IPS DF 6.9 (cell line): ENCODE data around the gene ENO4.

Source experiments
- DNase-seq: peaks from one replicate; pipeline ENCODE4 v3.0.0-alpha.2; 2013; ENCODE audit warnings: low read depth, low spot score
- H3K27ac ChIP-seq: one replicate; pipeline ENCODE4 v1.5.1; 2013; ENCODE audit warnings: low read length, control low read depth
- H3K27me3 ChIP-seq: 2 replicates; pipeline ENCODE4 v1.6.1; 2013; ENCODE audit warnings: mild to moderate bottlenecking, low read length; ENCODE audit not compliant: control insufficient read depth, insufficient read depth
- H3K36me3 ChIP-seq: 2 replicates; pipeline ENCODE4 v1.6.1; 2013; ENCODE audit warnings: low read length; ENCODE audit not compliant: control insufficient read depth, insufficient read depth
- H3K4me1 ChIP-seq: 2 replicates; pipeline ENCODE4 v1.6.1; 2013; ENCODE audit warnings: low read length; ENCODE audit not compliant: control insufficient read depth, insufficient read depth
- H3K4me3 ChIP-seq: 2 replicates; pipeline ENCODE4 v1.5.1; 2013; ENCODE audit warnings: mild to moderate bottlenecking, low read length
- H3K9me3 ChIP-seq: 2 replicates; pipeline ENCODE4 v1.6.1; 2013; ENCODE audit warnings: low read length, inconsistent platforms; ENCODE audit not compliant: control insufficient read depth, insufficient read depth
- WGBS: extraction: QIAGEN DNeasy Blood & Tissue Kit; methylation state at CpG from one replicate; pipeline ENCODE4 v1.1.7; 2013; ENCODE audit warnings: mixed read lengths, missing lambda C conversion rate; ENCODE audit not compliant: insufficient read length, insufficient coverage; 5-methylcytosine and 5-hydroxymethylcytosine counted together

ENO4 gene

DNA sequence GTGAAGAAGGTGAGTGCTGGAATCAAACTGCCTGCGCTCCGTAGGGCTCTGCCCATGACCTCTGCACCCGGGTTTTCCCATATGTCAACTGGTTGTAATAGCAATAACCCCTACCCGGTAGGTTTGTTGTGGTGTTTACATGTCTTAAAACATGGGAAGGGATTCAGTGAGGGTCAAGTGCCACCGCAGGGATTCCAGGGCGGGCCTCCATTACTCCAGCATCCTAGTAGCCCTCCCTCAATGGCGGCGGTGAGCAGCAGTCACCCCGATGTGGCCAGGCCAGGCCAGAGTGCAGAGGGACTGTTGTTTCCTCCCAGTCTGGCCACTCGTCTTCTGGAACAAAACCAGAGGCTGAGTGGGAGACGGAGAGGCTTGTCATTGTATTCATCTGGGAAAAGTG, 37.6 kb upstream of the ENO4 start:
- H3K27ac ChIP-seq, result no peak overlapping the region
- WGBS, result no CpG with 5 or more reads among the region's 11 CpGs
- no peaks in the 10 kb centered on the region for H3K4me1 ChIP-seq
- no peak overlapping the region for H3K4me3 ChIP-seq
- no peaks in the 10 kb centered on the region for H3K36me3 ChIP-seq
- no peak for DNase-seq
- H3K27me3 ChIP-seq, result no peaks in the 10 kb centered on the region
- H3K9me3 ChIP-seq, result no peaks in the 10 kb centered on the region

DNA sequence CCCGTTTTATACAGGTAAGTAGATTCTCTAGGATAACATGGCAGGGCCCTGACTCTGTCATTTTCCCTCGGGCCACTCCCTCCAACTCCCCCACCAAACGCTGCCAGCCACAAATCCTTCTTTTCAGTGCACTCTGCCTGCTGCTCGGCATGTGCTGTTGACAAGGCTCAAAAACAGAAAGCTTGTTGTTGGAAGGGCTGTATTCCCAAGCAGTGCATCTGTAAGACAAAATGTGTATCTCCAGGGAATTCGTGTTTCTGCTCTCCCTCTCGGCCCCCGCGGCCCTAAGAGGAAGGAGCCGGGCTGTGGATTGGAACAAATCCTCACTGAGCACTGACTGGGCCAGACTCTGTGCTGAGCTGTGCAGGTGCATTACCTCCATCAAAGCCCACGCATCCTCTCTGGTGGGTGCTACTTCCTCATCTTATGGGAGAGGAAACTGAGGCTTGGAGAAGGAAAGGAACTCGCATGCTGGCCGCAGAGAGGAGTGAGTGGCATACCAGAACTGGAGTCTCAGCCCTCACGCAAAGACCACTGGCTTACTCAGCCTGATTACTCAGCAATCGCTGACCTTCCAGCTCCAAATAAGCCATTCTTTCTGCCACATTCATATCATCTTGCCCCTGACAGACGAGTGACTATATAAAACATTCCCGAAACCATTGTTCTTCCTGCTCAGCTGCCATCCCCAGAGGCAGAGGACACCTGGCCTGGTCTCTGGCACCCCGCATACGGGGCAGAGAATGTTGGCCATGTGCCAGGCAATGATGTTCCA, 33.5 kb upstream of the ENO4 start:
- Histone ChIP-seq H3K4me3 (no peak overlapping the region), H3K36me3 (no peaks in the 10 kb centered on the region), H3K27ac (no peak overlapping the region), H3K4me1 (no peaks in the 10 kb centered on the region), H3K9me3 (no peaks in the 10 kb centered on the region), H3K27me3 (no peaks in the 10 kb centered on the region)
- DNase-seq, result no peak
- no CpG with 5 or more reads among the region's 18 CpGs for WGBS

DNA sequence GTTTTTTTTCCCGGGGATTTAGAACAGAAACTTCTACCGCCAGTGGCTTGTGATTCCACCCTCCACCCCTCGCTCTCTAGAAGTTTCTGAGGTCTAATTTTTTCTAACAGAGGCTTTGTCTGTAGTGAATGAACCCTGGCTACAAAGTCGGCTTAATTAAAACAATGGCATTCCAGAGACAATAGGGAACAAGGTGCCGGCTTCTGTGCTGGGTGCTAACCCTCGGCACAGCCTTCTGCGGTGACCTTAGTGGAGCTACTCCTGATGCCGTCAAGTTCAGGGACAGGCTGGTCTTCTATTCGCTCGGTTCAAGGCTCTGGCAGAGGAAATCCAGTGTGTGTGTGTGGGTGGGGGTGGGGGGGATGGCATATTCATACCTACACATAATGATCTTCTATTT, 32.1 kb upstream of the ENO4 start:
- H3K4me1 ChIP-seq, result no peaks in the 10 kb centered on the region
- H3K36me3 ChIP-seq, result no peaks in the 10 kb centered on the region
- H3K27ac ChIP-seq, result no peak overlapping the region
- DNase-seq, result no peak
- no peaks in the 10 kb centered on the region for H3K27me3 ChIP-seq
- H3K4me3 ChIP-seq, result no peak overlapping the region
- H3K9me3 ChIP-seq, result no peaks in the 10 kb centered on the region
- WGBS, result no CpG with 5 or more reads among the region's 10 CpGs

DNA sequence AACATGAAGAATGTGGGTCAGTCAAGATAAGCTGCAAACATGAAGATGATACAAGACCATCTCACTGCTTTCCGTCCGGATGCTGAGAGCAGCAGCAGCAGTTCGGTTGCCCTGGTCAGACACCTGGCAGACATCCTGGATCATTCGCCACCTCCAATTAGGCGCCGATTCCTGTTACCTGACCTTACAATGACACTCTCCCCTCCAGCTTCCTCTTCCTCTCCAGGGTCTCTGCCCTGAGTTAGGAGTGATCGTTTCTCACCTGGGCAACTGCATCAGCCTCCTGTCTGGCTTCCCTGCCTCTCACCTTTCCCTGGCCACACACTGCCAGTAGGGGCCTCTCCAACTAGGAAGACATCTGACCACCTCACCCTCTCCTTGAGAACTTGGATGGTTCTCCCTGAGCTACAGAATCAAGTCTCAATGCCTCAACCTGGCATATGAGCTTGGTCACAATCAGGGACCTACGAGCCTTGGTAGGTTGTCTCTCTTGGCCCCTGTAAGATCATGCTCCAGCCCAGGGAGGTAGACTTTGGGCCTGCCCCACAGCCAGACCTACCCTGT, 31.4 kb upstream of the ENO4 start:
- no peaks in the 10 kb centered on the region for H3K36me3 ChIP-seq
- H3K27me3 ChIP-seq, result no peaks in the 10 kb centered on the region
- no peak for DNase-seq
- WGBS, result no CpG with 5 or more reads among the region's 8 CpGs
- H3K27ac ChIP-seq, result no peak overlapping the region
- H3K9me3 ChIP-seq, result no peaks in the 10 kb centered on the region
- no peaks in the 10 kb centered on the region for H3K4me1 ChIP-seq
- H3K4me3 ChIP-seq, result no peak overlapping the region

DNA sequence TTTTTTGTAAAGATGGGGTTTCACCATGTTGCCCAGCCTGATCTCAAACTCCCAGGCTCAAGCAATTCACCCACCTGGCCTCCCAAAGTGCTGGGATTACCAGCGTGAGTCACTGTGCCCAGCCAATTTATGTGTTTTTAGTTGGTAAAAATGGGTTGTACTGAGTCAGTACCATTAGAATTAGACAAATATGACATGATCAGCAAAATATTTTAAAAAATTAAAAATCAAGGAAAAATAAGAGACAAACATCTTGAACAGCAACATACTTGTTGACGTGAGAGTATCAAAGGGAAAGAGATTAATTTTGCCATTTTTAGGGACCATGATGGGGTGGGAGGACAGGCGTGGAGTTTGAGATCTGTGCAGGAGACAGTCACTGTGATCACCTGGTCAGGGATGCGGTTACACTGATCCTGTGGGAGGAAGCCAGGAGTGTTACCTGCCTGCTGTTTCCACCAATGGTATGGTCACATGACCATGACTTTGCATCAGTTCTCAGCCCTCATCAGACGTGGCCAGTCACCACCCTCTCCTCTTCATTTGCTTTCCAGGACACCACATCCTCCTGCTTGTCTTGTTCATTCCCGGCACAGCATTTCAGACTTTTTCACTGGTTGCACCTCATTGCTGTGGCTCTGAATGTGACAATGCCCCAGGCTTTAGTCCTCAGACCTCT, 29.2 kb upstream of the ENO4 start:
- no CpG with 5 or more reads among the region's 6 CpGs for WGBS
- H3K27ac ChIP-seq, result no peak overlapping the region
- H3K27me3 ChIP-seq, result no peaks in the 10 kb centered on the region
- no peaks in the 10 kb centered on the region for H3K4me1 ChIP-seq
- DNase-seq, result no peak
- H3K9me3 ChIP-seq, result no peaks in the 10 kb centered on the region
- H3K36me3 ChIP-seq, result no peaks in the 10 kb centered on the region
- no peak overlapping the region for H3K4me3 ChIP-seq

DNA sequence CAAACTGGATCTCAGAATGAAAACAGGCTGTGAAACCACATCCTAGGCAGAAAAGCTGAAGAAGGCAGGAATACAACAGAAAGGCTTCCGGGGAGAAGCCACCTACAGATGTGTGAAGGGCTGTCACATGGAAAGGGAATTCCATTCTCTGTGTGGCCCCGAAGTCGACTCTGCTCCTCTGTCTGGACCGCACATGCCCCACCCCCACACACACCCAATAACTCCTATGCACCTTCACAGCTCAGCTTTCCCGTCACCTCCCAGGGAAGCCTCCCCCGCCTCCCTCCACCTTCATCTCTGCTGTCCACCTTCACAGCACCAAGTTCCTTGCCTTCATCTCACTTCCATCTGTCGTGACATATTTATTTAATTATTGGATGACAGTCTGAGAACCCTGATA, 23.4 kb upstream of the ENO4 start:
- no CpG with 5 or more reads among the region's 7 CpGs for WGBS

DNA sequence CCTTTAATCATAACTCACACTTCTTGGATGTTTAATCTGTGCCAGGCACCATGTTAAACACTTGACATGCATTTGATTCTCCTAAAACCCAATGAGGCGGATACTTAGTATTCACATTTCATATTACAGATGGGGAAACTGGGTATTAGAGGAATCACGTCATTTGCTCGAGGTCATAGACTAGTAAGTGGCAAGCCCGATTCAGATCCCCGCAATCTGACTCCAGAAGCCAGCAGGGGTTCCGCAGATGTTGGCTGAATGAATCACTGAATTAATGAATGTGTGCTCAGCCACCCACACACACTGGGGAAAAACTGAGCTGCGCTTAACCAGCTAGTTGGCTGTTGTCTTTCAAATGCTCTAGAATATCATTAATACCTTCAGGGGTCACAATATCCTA, 22.5 kb upstream of the ENO4 start:
- H3K4me3 ChIP-seq, result no peak overlapping the region

More for the DNA sequence above, 23.4 kb upstream of the ENO4 start:
- Histone ChIP-seq H3K36me3 (no peaks in the 10 kb centered on the region), H3K4me3 (no peak overlapping the region), H3K27me3 (no peaks in the 10 kb centered on the region), H3K27ac (no peak overlapping the region), H3K9me3 (no peaks in the 10 kb centered on the region), H3K4me1 (peaks cover 3% of the 10 kb centered on the region; the same call in 1 of the 2 replicates)
- no peak for DNase-seq

DNA sequence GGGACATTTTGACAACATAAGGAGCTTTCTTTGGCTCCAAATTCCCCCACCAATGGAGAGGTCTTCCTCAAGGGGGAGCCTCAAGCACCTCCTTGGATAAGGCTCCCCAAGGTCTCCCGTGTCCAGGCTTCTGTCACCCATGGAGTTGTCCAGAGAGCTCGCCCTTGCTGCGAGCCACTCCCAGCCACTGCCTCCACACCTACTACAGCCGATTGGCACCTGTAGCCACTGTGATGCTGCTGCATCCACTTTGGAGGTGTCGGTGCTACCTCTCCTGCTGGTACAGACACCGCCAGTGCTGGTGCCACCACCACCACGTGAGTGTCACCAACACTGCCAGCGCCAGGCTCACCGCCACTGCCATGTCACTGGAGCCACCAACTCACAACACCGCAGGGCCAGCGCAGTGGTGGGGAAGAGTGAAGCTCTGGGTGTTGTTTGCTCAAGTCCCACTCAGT, 22.1 kb upstream of the ENO4 start:
- no peak for DNase-seq
- no peaks in the 10 kb centered on the region for H3K9me3 ChIP-seq
- H3K36me3 ChIP-seq, result no peaks in the 10 kb centered on the region
- no peak overlapping the region for H3K4me3 ChIP-seq
- no CpG with 5 or more reads among the region's 11 CpGs for WGBS
- no peak overlapping the region for H3K27ac ChIP-seq
- peaks cover 3% of the 10 kb centered on the region; the same call in 1 of the 2 replicates for H3K4me1 ChIP-seq
- no peaks in the 10 kb centered on the region for H3K27me3 ChIP-seq

More for the DNA sequence above, 22.5 kb upstream of the ENO4 start:
- Histone ChIP-seq H3K27ac (no peak overlapping the region), H3K27me3 (no peaks in the 10 kb centered on the region), H3K9me3 (no peaks in the 10 kb centered on the region), H3K36me3 (no peaks in the 10 kb centered on the region), H3K4me1 (peaks cover 3% of the 10 kb centered on the region; the same call in 1 of the 2 replicates)
- no peak for DNase-seq
- no CpG with 5 or more reads among the region's 7 CpGs for WGBS

DNA sequence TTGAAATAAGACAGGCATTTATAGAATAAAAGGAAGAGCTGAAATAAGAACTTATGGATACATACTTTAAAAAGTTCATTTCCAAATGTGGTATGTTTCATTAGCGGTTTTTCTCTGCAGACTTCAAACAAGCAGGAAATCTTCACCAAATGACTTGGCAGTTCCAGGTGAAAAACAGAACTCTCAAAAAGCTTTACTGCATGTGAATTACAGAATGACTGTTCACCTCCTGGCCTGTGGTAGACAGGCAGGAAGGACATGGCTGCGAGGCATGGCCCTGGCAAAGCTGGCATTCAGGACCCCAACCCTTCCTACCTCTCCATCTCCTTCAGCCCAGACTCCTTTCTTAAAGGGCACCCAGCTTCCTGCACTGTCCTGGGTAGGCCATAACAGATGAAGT, 21.2 kb upstream of the ENO4 start:
- Histone ChIP-seq H3K9me3 (no peaks in the 10 kb centered on the region), H3K27me3 (no peaks in the 10 kb centered on the region), H3K4me3 (no peak overlapping the region), H3K36me3 (no peaks in the 10 kb centered on the region), H3K27ac (no peak overlapping the region), H3K4me1 (peaks cover 3% of the 10 kb centered on the region; the same call in 1 of the 2 replicates)
- no peak for DNase-seq
- no CpG with 5 or more reads among the region's 2 CpGs for WGBS

DNA sequence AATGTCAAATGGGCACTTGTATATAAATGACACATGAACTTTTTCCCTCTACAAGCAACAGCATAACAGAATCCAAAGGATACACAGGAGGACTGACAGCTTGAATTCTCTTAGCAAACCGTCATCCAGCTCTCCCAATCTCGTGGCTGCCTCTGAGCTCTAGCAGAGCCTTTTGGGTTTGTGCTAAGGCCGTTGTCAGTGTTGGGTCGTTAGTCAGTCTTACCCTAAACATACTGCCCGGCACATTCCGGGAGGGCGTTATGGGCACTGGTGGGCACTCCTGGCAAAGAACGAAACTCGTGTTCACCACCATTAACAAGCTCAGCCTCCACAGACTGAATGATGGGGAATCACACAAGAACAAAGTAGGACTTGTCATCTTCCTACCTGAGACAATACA, 19.6 kb upstream of the ENO4 start:
- WGBS, result no CpG with 5 or more reads among the region's 9 CpGs
- H3K36me3 ChIP-seq, result no peaks in the 10 kb centered on the region
- peaks cover 7% of the 10 kb centered on the region; the same call in 1 of the 2 replicates for H3K4me1 ChIP-seq
- no peaks in the 10 kb centered on the region for H3K27me3 ChIP-seq
- no peak overlapping the region for H3K4me3 ChIP-seq
- H3K9me3 ChIP-seq, result no peaks in the 10 kb centered on the region
- no peak for DNase-seq
- H3K27ac ChIP-seq, result no peak overlapping the region
